Pericardium fibroblast (primary cell): ENCODE measurements around the gene NUDT16. TPM values are rescaled to one million over a fixed set of nuclear protein-coding genes. Genes with fewer than 3 reads are reported as not detected.

Source experiments
- total RNA-seq: library from RNA; depleted of rRNA; stranded (reverse); fragments of >200 nt; gene quantifications from 2 replicates; pipeline ENCODE4 v1.2.3, GENCODE V29; 2015

The NUDT16 gene
- total RNA-seq: 20.1 and 20.5 TPM in 2 replicates

DNA sequence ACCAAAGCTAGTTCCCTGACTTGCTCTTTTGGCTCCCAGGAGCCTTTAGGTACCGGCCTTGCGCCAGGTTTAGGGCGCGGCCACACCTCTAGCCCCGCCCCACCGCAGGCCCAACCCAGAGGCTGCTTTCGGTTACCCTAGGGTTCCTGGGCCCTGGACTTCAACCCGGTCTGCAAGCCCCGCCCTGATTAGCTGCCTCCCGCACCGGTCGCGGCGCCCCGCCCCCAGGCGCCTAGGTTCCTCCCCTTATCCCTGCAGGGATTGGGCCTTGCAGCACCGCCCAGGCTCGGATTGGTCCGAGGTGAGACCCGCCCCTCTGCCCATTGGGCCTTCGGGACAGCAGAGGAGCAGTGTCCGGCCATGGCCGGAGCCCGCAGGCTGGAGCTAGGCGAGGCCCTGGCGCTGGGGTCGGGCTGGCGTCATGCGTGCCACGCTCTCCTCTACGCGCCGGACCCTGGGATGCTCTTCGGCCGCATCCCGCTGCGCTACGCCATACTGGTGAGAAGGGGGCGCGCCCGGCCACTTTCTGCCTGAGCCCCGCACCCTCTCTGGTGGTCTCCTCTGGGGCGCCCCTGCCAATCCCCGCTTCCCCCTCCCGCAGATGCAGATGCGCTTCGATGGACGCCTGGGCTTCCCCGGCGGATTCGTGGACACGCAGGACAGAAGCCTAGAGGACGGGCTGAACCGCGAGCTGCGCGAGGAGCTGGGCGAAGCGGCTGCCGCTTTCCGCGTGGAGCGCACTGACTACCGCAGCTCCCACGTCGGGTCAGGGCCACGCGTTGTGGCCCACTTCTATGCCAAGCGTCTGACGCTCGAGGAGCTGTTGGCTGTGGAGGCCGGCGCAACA lies at the start of gene NUDT16:
Gene NUDT16, plus strand, starts transcription at position 330 of the 847 bp plus-strand sequence. Its CDS starts 31 bp downstream, at position 361.

Other genes starting within 250 kb of the NUDT16 start
- gene MRPL3, start 121.2 kb downstream of the NUDT16 start, total RNA-seq: 81.9 and 82.0 TPM in 2 replicates